HFF-Myc (cell line): ENCODE results near the gene CMC4.

ENCODE experiments used
- DNase-seq: peaks from one replicate; pipeline ENCODE4 v3.0.0-alpha.2; 2011; ENCODE audit warnings: low read depth; ENCODE audit errors: extremely low read depth
- H3K4me3 ChIP-seq: replicated peaks from 2 replicates; pipeline ENCODE4 v1.5.1; 2011; ENCODE audit warnings: low read depth, mild to moderate bottlenecking, control low read depth, low read length
- CTCF ChIP-seq: IDR thresholded peaks from 2 replicates; pipeline ENCODE4 v1.5.1; 2012; ENCODE audit warnings: mild to moderate bottlenecking, low read depth, low read length, control low read depth; ENCODE audit errors: missing control alignments

CMC4 gene

GRCh38 chrX:155026727-155027508, 44.0 kb downstream of the CMC4 start, which contains the start of gene FUNDC2:
TSS of gene FUNDC2 (plus strand) at chrX:155026844. CDS start at chrX:155026939, 95 bp downstream.
- DNase-seq: peak; percentile 50
- peak within 1 kb of the TSS; percentile 57 for H3K4me3 ChIP-seq
- TF ChIP-seq CTCF: no peak

GRCh38 chrX:155026420-155026726, 44.6 kb downstream of the CMC4 start:
- no peak for TF ChIP-seq CTCF
- DNase-seq: no peak

GRCh38 chrX:155023907-155024833, 46.8 kb downstream of the CMC4 start:
- no peak for TF ChIP-seq CTCF
- no peak for DNase-seq
- H3K4me3 ChIP-seq: no peak overlapping the region

More at GRCh38 chrX:155026420-155026726, 44.6 kb downstream of the CMC4 start:
- H3K4me3 ChIP-seq: peak overlapping the region; percentile 57

GRCh38 chrX:155022585-155022984, 48.4 kb downstream of the CMC4 start, which contains the start of gene F8:
TSS of gene F8 (minus strand) at chrX:155022723. CDS start at chrX:155022552, 171 bp downstream.
- H3K4me3 ChIP-seq: no peak within 1 kb of the TSS
- no peak for DNase-seq
- TF ChIP-seq CTCF: no peak

GRCh38 chrX:155020591-155020990, 50.3 kb downstream of the CMC4 start:
- TF ChIP-seq CTCF: no peak
- no peak for DNase-seq
- no peak overlapping the region for H3K4me3 ChIP-seq
